OCI-LY1 (cell line): ENCODE results near the gene ONECUT3.

Experiments used
- H2AFZ ChIP-seq: fragments of 200-600 bp; sonication (generic), shearing (Covaris generic); 2 replicates; pipeline ENCODE4 v1.6.0; 2014; ENCODE audit warnings: antibody characterized with exemption, mild to moderate bottlenecking, low read length
- H3F3A ChIP-seq: fragments of 200-600 bp; sonication (generic), shearing (Covaris generic); 2 replicates; pipeline ENCODE4 v1.6.0; 2014; ENCODE audit warnings: mild to moderate bottlenecking, antibody characterized with exemption, low read length, moderate library complexity; ENCODE audit not compliant: insufficient read depth
- H3K27ac ChIP-seq: fragments of 200-600 bp; sonication (generic); 2 replicates; pipeline ENCODE4 v1.5.1; 2014; ENCODE audit warnings: low read length, mixed run types, mild to moderate bottlenecking, low read depth; ENCODE audit not compliant: poor library complexity, severe bottlenecking
- H3K27me3 ChIP-seq: fragments of 200-600 bp; sonication (generic); 2 replicates; pipeline ENCODE4 v1.6.0; 2014; ENCODE audit warnings: antibody characterized with exemption, mild to moderate bottlenecking, low read length, moderate library complexity; ENCODE audit not compliant: insufficient read depth
- H3K36me3 ChIP-seq: fragments of 200-600 bp; sonication (generic); 2 replicates; pipeline ENCODE4 v1.6.1; 2014; ENCODE audit warnings: mild to moderate bottlenecking, antibody characterized with exemption, low read length, moderate library complexity, mixed read lengths; ENCODE audit not compliant: insufficient read depth
- H3K4me1 ChIP-seq: fragments of 200-600 bp; sonication (generic); 2 replicates; pipeline ENCODE4 v1.5.1; 2014; ENCODE audit warnings: mild to moderate bottlenecking, low read length, moderate library complexity; ENCODE audit not compliant: insufficient read depth, severe bottlenecking
- H3K4me2 ChIP-seq: fragments of 200-600 bp; sonication (generic), shearing (Covaris generic); 2 replicates; pipeline ENCODE4 v1.6.1; 2014; ENCODE audit warnings: low read length
- H3K4me3 ChIP-seq: fragments of 200-600 bp; sonication (generic); 2 replicates; pipeline ENCODE4 v1.5.1; 2014; ENCODE audit warnings: low read length, low read depth, mild to moderate bottlenecking, mixed read lengths; ENCODE audit not compliant: poor library complexity, severe bottlenecking
- H3K79me2 ChIP-seq: fragments of 200-600 bp; shearing (Covaris generic); 2 replicates; pipeline ENCODE4 v1.6.1; 2016; ENCODE audit warnings: mixed run types, low read length, mixed read lengths; ENCODE audit not compliant: insufficient read depth
- H3K9ac ChIP-seq: fragments of 200-600 bp; sonication (generic), shearing (Covaris generic); 2 replicates; pipeline ENCODE4 v1.6.1; 2014; ENCODE audit warnings: mild to moderate bottlenecking, low read length, mixed read lengths
- H3K9me2 ChIP-seq: fragments of 200-600 bp; sonication (generic), shearing (Covaris generic); 2 replicates; pipeline ENCODE4 v1.6.1; 2014; ENCODE audit warnings: low read depth, mild to moderate bottlenecking, low read length, mixed read lengths
- H3K9me3 ChIP-seq: fragments of 200-600 bp; shearing (Covaris generic); 2 replicates; pipeline ENCODE4 v1.6.1; 2014; ENCODE audit warnings: low read length, mixed read lengths
- H4K20me1 ChIP-seq: fragments of 200-600 bp; sonication (generic), shearing (Covaris generic); 2 replicates; pipeline ENCODE4 v1.6.0; 2016; ENCODE audit warnings: mild to moderate bottlenecking, low read length; ENCODE audit not compliant: insufficient read depth
- CTCF ChIP-seq: fragments of 200-600 bp; sonication (generic), shearing (Covaris generic); IDR thresholded peaks from 2 replicates; pipeline ENCODE4 v1.5.1; 2017; ENCODE audit warnings: mild to moderate bottlenecking, antibody characterized with exemption, low read length, moderate library complexity, mixed read lengths
- EZH2 ChIP-seq: fragments of 200-600 bp; sonication (generic), shearing (Covaris generic); IDR thresholded peaks from 2 replicates; pipeline ENCODE4 v1.8.0; 2017; ENCODE audit warnings: borderline replicate concordance, mixed run types, mild to moderate bottlenecking, antibody characterized with exemption, low read length, moderate library complexity, mixed read lengths

Gene ONECUT3

GRCh38 chr19:1749373-1750342, 3.6 kb upstream of the ONECUT3 start:
- Histone ChIP-seq H3K9me3 (no peaks in the 10 kb centered on the region), H2AFZ (no peak overlapping the region), H3K9ac (no peak overlapping the region), H3K36me3 (no peaks in the 10 kb centered on the region), H3F3A (no peaks in the 10 kb centered on the region), H4K20me1 (no peaks in the 10 kb centered on the region), H3K79me2 (no peaks in the 10 kb centered on the region), H3K27ac (no peak overlapping the region), H3K4me2 (no peak overlapping the region), H3K9me2 (no peaks in the 10 kb centered on the region), H3K4me3 (no peak overlapping the region), H3K27me3 (no peaks in the 10 kb centered on the region), H3K4me1 (no peaks in the 10 kb centered on the region)
- TF ChIP-seq EZH2 (no peak), CTCF (no peak)

GRCh38 chr19:1750343-1751021, 2.8 kb upstream of the ONECUT3 start:
- TF ChIP-seq CTCF (no peak), EZH2 (no peak)
- no peaks in the 10 kb centered on the region for H3K4me1 ChIP-seq
- no peak overlapping the region for H3K9ac ChIP-seq
- no peak overlapping the region for H2AFZ ChIP-seq
- H3K9me2 ChIP-seq = no peaks in the 10 kb centered on the region
- H3K4me2 ChIP-seq = no peak overlapping the region
- H3K9me3 ChIP-seq = no peaks in the 10 kb centered on the region
- H3K27me3 ChIP-seq = no peaks in the 10 kb centered on the region
- no peak overlapping the region for H3K27ac ChIP-seq
- H4K20me1 ChIP-seq = no peaks in the 10 kb centered on the region
- no peaks in the 10 kb centered on the region for H3K79me2 ChIP-seq
- H3K4me3 ChIP-seq = no peak overlapping the region
- H3K36me3 ChIP-seq = no peaks in the 10 kb centered on the region
- H3F3A ChIP-seq = no peaks in the 10 kb centered on the region

DNA sequence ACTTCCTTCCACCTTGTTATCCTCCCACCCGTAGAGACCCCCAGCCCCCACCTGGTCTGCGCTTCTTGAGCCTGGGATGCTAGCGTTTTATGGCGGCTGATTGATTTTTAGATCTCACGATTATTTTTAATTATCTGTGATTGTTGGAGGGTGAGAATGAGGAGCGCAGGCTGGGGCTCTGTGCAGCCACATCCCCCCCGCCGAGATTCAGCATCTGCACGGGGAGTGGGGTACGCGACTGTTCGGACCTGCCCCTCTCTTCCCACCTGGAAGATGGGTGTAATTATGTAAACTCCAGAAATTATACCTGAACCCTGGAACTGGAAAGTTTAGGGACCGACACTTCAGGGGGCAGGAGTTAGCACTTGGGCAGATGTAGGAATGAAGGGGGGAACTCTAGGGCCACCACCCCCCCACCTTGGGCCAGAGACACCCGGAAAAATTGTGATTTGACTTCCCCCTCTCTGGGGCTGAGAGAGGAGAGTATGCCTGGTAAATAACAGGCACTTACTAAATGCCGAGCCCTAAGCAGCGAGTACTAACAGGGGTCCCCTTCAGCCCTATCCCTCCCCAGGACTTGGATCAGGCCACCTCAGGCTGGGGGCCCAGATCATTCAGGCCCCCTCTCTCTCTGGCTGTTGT, 1.8 kb upstream of the ONECUT3 start:
- no peak overlapping the region for H3K27ac ChIP-seq
- no peaks in the 10 kb centered on the region for H3K4me1 ChIP-seq
- no peaks in the 10 kb centered on the region for H3F3A ChIP-seq
- no peak overlapping the region for H3K9ac ChIP-seq
- no peak overlapping the region for H2AFZ ChIP-seq
- TF ChIP-seq CTCF = no peak
- TF ChIP-seq EZH2 = no peak
- no peaks in the 10 kb centered on the region for H3K79me2 ChIP-seq
- H3K4me2 ChIP-seq = no peak overlapping the region
- H4K20me1 ChIP-seq = no peaks in the 10 kb centered on the region
- no peaks in the 10 kb centered on the region for H3K27me3 ChIP-seq
- no peaks in the 10 kb centered on the region for H3K9me3 ChIP-seq
- no peak overlapping the region for H3K4me3 ChIP-seq
- no peaks in the 10 kb centered on the region for H3K9me2 ChIP-seq
- H3K36me3 ChIP-seq = no peaks in the 10 kb centered on the region
